ENCODE results near the gene PRKCZ. TPM values are rescaled to one million over a fixed set of nuclear protein-coding genes. Genes with fewer than 3 reads are reported as not detected.
A peak's percentile ranks its signal among the peaks of the same experiment; 100 is the strongest.

The PRKCZ gene
- polyA plus RNA-seq, 3 donors: 2.4 to 12.0 (median 4.3) TPM

DNA sequence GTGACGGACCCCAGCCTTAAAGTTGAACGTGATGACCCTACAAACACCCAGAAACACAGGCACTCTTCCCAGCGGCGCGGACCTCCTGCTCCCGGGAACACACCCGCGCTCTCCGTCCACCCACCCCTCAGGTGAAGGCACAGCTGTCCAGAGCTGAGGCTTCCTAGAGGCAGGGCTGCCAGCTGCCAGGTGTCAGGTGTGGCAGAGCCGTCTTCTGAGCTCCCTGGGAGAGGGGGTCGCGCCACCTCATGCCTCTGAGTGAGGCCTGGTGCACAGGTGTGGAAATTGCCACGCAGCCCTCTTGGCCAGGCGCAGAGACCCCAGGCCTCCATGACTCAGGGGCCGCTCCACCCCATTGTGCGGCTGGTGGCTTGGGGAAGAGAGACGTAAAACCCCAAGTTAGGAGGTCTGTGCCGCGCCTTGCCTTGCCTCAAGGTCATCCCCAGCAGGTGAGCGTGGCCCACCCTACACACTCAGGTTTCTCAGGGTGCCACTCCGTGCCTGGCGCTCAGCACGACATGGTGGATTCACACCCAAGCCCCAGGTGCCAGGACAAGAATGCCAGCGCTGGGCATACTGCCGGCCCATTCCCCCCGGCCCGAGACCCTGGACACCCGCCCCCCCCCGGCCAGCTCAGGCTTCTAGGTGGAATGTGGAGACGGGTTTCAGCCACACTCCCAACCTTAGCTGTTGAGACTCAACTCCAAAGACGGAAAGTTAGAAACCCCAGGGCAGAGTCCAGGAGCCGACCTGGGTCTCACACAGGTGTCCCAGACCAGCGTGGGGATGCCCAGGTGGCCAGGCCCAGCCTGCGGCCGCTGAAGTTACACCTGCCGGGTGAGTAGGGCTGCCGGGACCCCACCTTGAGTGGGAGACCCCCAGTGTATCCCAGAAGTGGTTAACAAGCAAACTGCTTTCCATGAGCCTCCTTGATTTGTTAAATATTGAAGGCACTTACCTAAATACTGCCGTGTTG lies 136.0 kb downstream of the PRKCZ start:
- no peak overlapping the region for H3K27ac ChIP-seq (ENCODE audit: low read depth, low read length)
- WGBS, 3 donors: 92 to 94% (median 93%) methylated on average over 38 of the region's 38 CpGs

DNA sequence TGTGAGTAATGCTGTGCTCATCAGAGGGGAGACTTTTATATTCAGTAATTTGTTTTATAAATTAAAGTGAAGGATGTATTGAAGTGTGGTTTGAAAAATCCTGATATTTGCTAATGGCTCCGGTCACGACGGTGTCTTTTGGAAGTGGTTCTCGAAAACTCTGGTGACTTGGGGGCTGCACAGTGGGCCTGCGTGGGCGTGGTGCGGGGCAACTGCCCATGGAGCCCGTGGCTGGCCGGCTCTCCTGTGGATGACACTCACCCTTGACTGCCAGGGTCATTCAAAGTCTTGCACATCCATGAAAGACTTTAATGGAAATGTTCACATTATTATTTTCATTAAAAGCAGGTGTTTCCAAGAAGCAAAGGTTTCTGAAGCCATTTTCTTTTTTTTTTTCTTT lies 136.7 kb downstream of the PRKCZ start:
- 86 to 92% (median 89%) methylated on average over 9 of the region's 9 CpGs for WGBS, 3 donors
- no peak overlapping the region for H3K27ac ChIP-seq (ENCODE audit: low read depth, low read length)

- no peak overlapping the region for H3K27ac ChIP-seq (ENCODE audit: low read depth, low read length)
- WGBS, 3 donors: 81 to 90% (median 85%) methylated on average over 13 of the region's 13 CpGs
Observed at GRCh38 chr1:2187619-2188018, 137.4 kb downstream of the PRKCZ start.

DNA sequence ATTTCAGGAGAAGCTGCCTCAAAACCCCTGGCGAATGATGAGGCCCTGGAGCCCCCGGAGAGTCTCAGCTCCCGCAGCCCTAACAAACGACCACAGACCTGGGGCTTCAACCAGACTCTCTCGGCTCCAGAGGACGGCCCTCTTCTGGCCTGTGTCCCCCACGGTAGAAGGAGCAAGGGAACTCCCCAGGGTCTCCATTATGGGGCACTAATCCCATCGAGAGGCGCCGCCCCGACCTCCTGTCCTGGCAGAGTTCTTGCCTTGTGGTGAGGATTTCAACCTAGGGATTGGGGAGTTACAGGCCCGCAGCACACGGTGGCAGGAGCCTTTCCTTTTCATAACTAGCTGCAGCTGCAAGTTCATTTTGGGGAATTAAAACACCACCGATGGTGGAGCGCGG lies 138.1 kb downstream of the PRKCZ start:
- WGBS, 3 donors: 92 to 94% (median 94%) methylated on average over 16 of the region's 16 CpGs
- H3K27ac ChIP-seq (ENCODE audit: low read depth, low read length): no peak overlapping the region

- no peak overlapping the region for H3K27ac ChIP-seq (ENCODE audit: low read depth, low read length)
- 6 to 24% (median 13%) methylated on average over 55 to 65 of the region's 65 CpGs for WGBS, 3 donors
Observed at GRCh38 chr1:2189459-2190425, 139.5 kb downstream of the PRKCZ start.

DNA sequence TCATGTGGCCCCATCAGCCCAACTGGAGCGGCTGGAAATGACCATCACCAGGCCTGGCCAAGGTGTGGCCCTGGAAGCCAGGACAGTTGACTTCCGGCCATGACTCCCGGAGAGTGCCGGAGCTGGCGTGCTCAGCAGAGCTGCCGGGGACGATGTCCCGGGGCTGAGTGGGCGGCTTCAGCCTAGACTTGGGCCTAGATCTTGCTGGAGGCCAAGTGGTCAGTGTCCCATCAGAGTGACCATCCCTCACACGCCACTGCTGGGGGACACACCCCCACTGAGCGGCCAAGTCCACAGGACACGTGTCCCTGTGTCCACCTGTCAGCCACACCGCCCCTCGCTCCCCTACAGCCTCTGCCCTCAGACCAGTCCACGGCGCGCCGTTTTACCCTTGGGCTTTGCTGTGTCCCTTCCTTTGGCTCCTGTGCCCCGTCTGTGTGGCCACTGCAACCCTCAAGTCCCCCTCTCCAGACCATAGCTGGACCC lies 140.3 kb downstream of the PRKCZ start:
- H3K27ac ChIP-seq (ENCODE audit: low read depth, low read length): peak overlapping the region; percentile 28
- WGBS, 3 donors: 51 to 80% (median 76%) methylated on average over 19 of the region's 19 CpGs

- 68 to 74% (median 72%) methylated on average over 26 to 30 of the region's 30 CpGs for WGBS, 3 donors
- H3K27ac ChIP-seq (ENCODE audit: low read depth, low read length): peak overlapping the region; percentile 36
Observed at GRCh38 chr1:2192031-2192995, 142.1 kb downstream of the PRKCZ start.

DNA sequence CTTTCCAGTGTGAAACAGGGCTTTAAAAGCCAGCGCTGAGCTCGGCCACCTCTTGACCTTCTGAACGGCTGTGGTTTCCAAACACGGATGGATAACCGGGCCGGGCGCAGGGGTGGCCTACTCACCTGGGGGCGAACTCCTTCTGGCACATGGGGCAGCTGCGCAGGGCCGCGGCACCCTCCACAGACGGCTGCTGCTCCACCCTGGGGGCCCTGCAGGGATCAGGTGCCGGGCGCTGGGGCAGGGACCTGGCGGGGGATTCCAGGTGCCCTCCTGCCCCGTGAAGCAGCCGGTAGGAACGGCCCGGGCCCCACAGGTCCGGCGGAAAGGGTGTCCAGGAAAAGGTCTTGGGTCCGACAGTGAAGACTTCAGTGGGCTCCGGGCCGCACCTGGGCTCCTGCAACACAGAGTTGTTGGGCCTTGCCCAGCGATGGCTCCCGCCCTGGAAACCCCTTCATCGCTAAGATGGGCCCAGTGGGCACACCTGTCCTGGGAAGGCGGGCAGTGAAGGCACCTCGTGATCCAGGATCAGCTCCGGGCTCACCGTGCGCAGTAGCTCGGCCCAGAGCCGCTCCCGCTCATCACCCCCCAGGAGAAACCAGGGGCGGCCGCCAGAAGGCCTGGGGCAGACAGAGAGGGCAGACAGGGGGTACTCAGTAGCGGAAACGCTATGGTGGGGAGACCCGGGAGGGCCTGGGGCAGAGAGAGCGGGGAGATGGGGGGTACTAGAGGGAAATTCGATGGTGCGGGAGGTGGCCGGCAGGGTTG lies 143.5 kb downstream of the PRKCZ start:
- 47 to 77% (median 73%) methylated on average over 37 to 44 of the region's 44 CpGs for WGBS, 3 donors
- peak overlapping the region; percentile 62 for H3K27ac ChIP-seq (ENCODE audit: low read depth, low read length)

DNA sequence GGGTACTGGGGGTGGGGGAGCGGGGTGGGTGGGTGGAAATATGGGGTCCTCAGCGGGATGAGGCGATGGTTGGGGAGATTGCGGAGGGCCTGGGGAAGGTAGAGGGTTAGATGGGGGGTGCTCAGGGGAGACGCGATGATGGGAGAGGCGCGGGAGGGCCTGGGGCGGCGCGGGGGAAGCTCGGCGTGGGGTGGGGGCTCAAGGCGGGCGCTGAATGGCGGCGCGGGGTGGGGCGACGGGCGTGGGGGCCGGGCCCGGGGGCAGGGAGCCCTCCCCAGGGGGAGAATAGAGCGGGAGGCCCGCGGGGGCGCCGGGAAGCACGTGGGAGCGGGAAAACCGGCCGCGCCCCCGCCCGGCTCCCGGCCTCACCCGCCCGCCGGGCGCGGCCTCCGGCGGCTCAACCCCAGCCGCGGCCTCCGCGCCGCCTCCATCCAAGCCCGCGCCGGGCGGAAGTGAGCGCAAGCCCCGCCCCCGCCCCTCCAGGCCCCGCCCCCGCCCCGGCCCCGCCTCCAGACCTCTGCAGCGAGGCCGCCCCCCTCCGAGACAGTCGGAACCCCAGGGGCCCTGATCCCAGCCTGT lies 144.2 kb downstream of the PRKCZ start, which contains the start of gene FAAP20:
FAAP20 (minus strand) TSS at position 454 of the 579 bp plus-strand sequence; CDS start at position 431, 23 bp downstream.
- H3K27ac ChIP-seq (ENCODE audit: low read depth, low read length): peak within 1 kb of the TSS; percentile 62
- WGBS, 3 donors: 1 to 3% (median 2%) methylated on average over 32 to 52 of the region's 63 CpGs

DNA sequence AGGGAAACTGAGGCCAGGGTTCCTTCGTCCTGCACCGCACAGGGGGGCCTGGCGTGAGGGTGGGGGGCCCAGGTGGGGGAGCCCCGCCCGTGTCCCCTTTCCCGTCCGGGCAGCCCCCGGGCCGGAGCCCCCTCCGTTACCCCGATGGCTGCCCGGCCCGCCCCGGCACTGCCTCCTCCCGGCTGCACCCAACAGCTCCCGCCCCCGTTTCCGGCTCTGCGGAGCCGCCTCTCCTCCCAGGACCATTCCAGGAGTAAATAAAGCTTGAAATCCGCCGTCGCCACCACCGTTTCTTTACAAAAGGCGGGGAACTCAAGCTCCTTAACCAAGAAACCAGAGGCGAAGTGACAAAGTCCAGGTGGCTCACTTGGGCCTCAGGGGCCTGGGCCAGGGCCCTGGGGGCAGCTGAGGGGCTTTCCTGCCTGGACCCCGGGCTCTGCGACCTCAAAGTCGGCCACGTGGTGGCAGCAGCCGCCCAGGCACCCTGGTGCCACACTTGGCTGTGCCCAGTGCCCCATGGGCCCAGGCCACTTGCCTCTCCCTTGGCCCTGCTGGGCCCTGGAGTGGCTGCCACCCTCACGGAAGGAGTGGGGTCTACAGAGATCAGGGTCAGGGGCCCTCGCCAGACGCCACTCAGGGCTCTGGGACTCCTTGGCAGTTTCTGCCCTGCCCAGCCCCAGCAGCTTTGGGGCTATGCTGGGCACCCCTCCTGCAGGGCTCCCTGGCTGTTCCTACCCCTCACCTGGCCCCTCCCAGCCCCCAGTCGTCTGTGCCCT lies 144.9 kb downstream of the PRKCZ start:
- 1 to 3% (median 2%) methylated on average over 27 to 35 of the region's 35 CpGs for WGBS, 3 donors

GRCh38 chr1:2195785-2196184 lies 145.6 kb downstream of the PRKCZ start:
- H3K27ac ChIP-seq (ENCODE audit: low read depth, low read length): no peak overlapping the region
- whole genome bisulfite sequencing, 3 donors: 70 to 76% (median 76%) methylated on average over 9 to 11 of the region's 11 CpGs

More for the DNA sequence above, 144.9 kb downstream of the PRKCZ start:
- H3K27ac ChIP-seq (ENCODE audit: low read depth, low read length): peak overlapping the region; percentile 17

DNA sequence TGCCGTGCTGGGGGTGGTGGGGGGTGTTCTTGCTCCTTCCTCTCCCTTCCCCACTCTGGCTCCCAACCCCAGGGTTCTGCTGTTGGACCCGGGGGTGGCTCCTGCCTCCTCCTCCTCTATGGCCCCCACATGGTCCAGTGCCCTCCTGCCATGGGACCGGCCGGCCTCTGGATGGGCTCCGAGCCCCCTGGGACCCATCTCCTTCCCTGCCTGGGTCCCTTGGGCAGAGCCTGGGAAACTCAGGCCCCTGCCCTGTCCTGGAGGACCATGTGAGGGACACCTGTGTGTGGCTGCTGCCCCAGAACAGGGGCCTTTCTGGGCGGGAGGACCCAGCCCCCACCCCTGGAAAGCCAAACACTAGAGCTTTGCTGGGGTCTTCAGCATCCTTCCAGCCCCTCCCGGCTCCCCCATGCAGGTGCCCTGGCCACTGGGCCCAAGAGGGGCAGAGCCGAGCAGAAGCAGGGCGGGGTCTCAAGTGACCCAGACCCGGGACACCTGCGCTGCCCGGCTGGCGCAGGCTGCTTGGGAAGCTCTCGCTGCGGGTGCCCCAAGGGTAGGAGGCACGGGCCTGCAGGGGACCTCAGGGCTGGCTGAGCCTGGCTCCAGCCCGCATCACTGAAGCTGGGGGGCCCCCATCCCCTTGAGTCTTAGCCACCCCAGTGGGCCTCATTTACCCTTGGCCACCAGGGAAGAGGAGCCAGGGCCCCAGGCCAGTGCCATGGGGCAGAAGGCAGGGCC lies 146.9 kb downstream of the PRKCZ start:
- 87 to 88% (median 87%) methylated on average over 17 of the region's 17 CpGs for WGBS, 3 donors
- no peak overlapping the region for H3K27ac ChIP-seq (ENCODE audit: low read depth, low read length)

- WGBS, 3 donors: 79 to 87% (median 86%) methylated on average over 10 of the region's 10 CpGs
- no peak overlapping the region for H3K27ac ChIP-seq (ENCODE audit: low read depth, low read length)
Observed at GRCh38 chr1:2197707-2198165, 147.5 kb downstream of the PRKCZ start.

GRCh38 chr1:2198571-2198970 lies 148.4 kb downstream of the PRKCZ start:
- WGBS, 3 donors: 45 to 78% (median 75%) methylated on average over 11 of the region's 11 CpGs
- peak overlapping the region; percentile 49 for H3K27ac ChIP-seq (ENCODE audit: low read depth, low read length)

Measured in adipose tissue (tissue), 3 donors.